ENCODE data around the gene ARL11. TPM values are rescaled to one million over a fixed set of nuclear protein-coding genes. Genes with fewer than 3 reads are reported as not detected.
A peak's percentile ranks its signal among the peaks of the same experiment; 100 is the strongest.

The ARL11 gene
- total RNA-seq, 4 donors from 2014 or later: 0.33 to 1.2 (median 0.43) TPM

DNA sequence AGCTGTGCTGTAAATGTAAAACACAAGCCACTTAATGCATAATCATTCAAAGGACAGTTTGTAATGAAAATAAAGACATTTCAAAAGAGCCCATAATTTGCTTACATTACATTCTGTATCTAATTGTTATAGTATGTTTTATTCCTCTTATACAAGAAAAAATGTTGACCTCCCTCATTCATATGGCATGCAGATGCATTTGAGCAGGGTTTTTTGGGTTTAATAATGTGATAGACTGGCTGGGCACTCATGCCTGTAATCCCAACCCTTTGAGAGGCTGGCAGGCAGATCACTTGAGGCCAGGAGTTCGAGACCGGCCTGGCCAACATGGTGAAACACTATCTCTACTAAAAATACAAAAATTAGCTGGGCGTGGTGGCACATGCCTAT, 11.6 kb upstream of the ARL11 start:
- no peak for DNase-seq
- no peak overlapping the region for H3K4me3 ChIP-seq (replicated peaks in 1 of 3)
- no peaks in the 10 kb centered on the region for H3K27me3 ChIP-seq
- intact Hi-C loops (cut with DNase I): no loop called here
- H3K4me1 ChIP-seq: peaks cover 0 to 5% of the 10 kb centered on the region in 2 donors
- 83 to 85% methylated on average over 3 of the region's 3 CpGs for WGBS, 2 donors
- TF ChIP-seq POLR2A (IDR thresholded peaks at IDR 0.05) (no peak), CTCF (IDR thresholded peaks at IDR 0.05) (no peak)
- H3K9me3 ChIP-seq: no peaks in the 10 kb centered on the region
- no peaks in the 10 kb centered on the region for H3K36me3 ChIP-seq
- peak overlapping the region in 1 of 3 donors; percentile 8 for H3K27ac ChIP-seq

DNA sequence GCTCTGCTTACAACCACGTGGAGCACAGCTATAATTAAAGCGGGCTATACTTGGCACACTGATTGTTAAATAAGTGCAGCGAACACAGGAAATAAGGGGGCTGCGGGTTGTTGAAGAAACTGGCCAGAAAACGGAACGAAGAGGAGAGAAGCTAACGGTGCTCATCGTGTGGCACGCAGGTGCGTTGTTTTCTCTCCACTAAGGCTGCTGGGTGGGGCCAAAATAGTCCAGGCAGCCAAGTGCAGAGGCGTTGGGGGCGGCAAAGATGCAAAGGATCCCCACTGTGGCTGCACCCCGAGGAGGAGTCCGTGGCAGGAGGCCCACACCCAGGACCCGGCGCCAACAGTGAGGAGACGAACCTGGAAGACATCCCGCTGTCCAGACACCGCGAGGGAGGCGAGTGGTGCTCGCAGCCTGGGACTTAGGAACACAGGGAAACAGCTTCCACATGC, 8.1 kb upstream of the ARL11 start:
- no peak for TF ChIP-seq POLR2A (IDR thresholded peaks at IDR 0.05)
- TF ChIP-seq CTCF (IDR thresholded peaks at IDR 0.05): no peak
- no peaks in the 10 kb centered on the region for H3K27me3 ChIP-seq
- no peak overlapping the region for H3K27ac ChIP-seq
- no peaks in the 10 kb centered on the region for H3K9me3 ChIP-seq
- H3K4me3 ChIP-seq (replicated peaks in 1 of 3): no peak overlapping the region
- intact Hi-C loops (cut with DNase I): no loop called here
- H3K36me3 ChIP-seq: no peaks in the 10 kb centered on the region
- DNase-seq: no peak
- peaks cover 0 to 5% of the 10 kb centered on the region in 2 donors for H3K4me1 ChIP-seq
- WGBS, 2 donors: 65 to 73% methylated on average over 22 of the region's 22 CpGs

DNA sequence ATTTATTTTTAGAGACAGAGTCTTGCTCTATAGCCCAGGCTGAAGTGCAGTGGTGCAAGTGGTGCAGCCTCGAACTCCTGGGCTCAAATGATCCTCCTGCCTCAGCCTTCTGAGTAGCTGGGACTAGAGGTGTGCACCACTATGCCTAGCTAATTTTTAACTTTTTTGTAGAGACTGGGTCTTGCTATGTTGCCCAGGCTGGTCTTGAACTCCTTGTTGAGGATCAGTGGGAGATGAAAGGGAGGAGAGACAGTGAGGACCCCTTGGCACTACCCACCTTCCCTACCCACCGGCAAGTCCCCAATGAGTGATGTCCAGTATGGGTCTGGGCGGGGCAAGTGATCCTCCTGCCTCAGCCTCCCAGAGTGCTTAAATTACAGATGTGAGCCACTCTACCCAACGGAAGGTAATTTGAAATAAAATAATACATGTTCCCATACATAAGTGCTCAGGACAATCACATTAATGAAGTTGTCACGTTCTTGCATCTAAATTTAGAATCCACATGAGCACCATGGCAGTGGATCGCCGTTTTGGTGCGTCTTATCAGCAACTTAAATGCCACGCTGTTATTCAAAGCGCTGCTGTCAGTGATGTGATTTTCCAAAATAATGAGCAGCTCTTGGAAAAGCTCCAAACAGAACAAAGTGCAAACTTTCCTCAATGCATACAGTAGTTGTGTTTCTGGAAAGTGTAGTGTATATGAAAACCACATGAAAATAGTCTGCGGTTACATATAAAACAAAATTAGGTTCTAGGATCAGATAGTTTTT, 5.9 kb upstream of the ARL11 start:
- 77 to 89% methylated on average over 11 of the region's 11 CpGs for WGBS, 2 donors
- H3K36me3 ChIP-seq: no peaks in the 10 kb centered on the region
- no peaks in the 10 kb centered on the region for H3K4me1 ChIP-seq
- no peaks in the 10 kb centered on the region for H3K9me3 ChIP-seq
- intact Hi-C loops (cut with DNase I): no loop called here
- H3K27ac ChIP-seq: no peak overlapping the region
- DNase-seq: no peak
- H3K27me3 ChIP-seq: no peaks in the 10 kb centered on the region
- no peak overlapping the region for H3K4me3 ChIP-seq (replicated peaks in 1 of 3)
- no peak for TF ChIP-seq CTCF (IDR thresholded peaks at IDR 0.05)
- TF ChIP-seq POLR2A (IDR thresholded peaks at IDR 0.05): no peak

DNA sequence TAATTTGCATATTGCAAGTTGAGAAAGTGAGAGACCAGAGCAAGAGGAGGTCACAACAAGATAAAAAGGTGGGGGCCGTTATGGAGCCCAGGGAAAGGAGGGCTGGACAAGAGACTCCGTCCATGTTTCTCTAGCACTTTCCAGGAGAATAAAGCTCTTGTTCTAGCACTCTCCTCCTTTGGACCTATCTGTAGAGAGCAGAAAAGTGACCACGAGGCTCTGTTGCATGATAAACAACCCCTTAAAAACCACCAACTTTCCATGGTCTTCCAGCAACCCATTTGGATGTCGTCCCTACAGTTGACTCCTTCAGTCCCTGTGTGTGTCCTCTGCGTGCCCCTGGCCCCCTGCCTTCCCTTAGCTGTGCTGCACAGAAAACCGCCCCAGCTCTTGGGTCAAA, 4.1 kb upstream of the ARL11 start:
- TF ChIP-seq CTCF (IDR thresholded peaks at IDR 0.05): no peak
- Histone ChIP-seq H3K27ac (no peak overlapping the region), H3K27me3 (no peaks in the 10 kb centered on the region), H3K4me3 (replicated peaks in 1 of 3) (no peak overlapping the region), H3K9me3 (no peaks in the 10 kb centered on the region), H3K4me1 (no peaks in the 10 kb centered on the region), H3K36me3 (no peaks in the 10 kb centered on the region)
- intact Hi-C loops (cut with DNase I): no loop called here
- 84 to 89% methylated on average over 6 of the region's 6 CpGs for WGBS, 2 donors
- no peak for DNase-seq

GRCh38 chr13:49625392-49626079, 2.8 kb upstream of the ARL11 start:
- no peak for DNase-seq
- no peaks in the 10 kb centered on the region for H3K9me3 ChIP-seq
- WGBS, 2 donors: 69 to 79% methylated on average over 10 to 12 of the region's 12 CpGs
- intact Hi-C loops (cut with DNase I): no loop called here
- H3K4me3 ChIP-seq (replicated peaks in 1 of 3): no peak overlapping the region
- H3K27me3 ChIP-seq: no peaks in the 10 kb centered on the region
- H3K27ac ChIP-seq: no peak overlapping the region
- H3K36me3 ChIP-seq: no peaks in the 10 kb centered on the region
- no peak for TF ChIP-seq CTCF (IDR thresholded peaks at IDR 0.05)
- TF ChIP-seq POLR2A (IDR thresholded peaks at IDR 0.05): no peak
- no peaks in the 10 kb centered on the region for H3K4me1 ChIP-seq
